Measurements from ENCODE around the gene CLN3.
"Not testable (repeated sequence)": the region's sequence is repeated elsewhere in the genome, so short reads cannot be mapped to it uniquely, and the experiment has no call there.

CLN3 gene

DNA sequence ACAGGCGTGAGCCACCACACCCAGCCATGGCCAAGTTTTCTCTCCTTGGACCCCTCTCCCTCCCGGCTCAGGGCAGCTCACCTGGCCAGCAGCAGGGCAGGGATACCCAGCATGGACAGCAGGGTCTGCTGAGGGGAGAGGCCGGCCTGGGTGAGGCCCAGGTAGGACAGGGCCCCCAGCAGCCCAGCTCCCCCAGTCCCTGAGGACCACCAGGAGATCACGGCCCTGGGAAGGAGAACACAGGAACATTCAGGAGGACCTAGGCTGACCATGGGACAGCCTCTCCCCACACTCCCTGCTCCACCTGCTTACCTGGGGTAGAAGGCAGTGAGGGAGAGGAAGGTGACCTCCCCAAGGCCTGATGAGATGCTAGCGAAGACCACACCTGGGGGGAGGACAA is 5.6 kb downstream of the CLN3 start:
- Histone ChIP-seq H3K9me3 (ENCODE audit: control insufficient read depth, insufficient read depth, low read length) (no peaks in the 10 kb centered on the region), H3K27ac (ENCODE audit: low read depth, low read length) (no peak overlapping the region), H3F3A (ENCODE audit: control insufficient read depth, insufficient read depth) (no peaks in the 10 kb centered on the region), H3K27me3 (ENCODE audit: control insufficient read depth, low read length) (no peaks in the 10 kb centered on the region), H3K4me2 (ENCODE audit: low read length) (no peak overlapping the region), H4K20me1 (ENCODE audit: control insufficient read depth, insufficient read depth, low read depth, low read length) (no peaks in the 10 kb centered on the region), H3K4me3 (ENCODE audit: low read length) (no peak overlapping the region), H3K4me1 (ENCODE audit: control insufficient read depth, low read length) (no peaks in the 10 kb centered on the region), H3K79me2 (ENCODE audit: control insufficient read depth, low read length) (peaks cover 3% of the 10 kb centered on the region), H3K9me2 (replicated peaks; ENCODE audit: control insufficient read depth, low read length) (no peaks in the 10 kb centered on the region), H3K36me3 (ENCODE audit: control insufficient read depth, low read length) (peaks cover 8% of the 10 kb centered on the region; the same call in 1 of the 2 replicates)
- TF ChIP-seq, protein P1, sequence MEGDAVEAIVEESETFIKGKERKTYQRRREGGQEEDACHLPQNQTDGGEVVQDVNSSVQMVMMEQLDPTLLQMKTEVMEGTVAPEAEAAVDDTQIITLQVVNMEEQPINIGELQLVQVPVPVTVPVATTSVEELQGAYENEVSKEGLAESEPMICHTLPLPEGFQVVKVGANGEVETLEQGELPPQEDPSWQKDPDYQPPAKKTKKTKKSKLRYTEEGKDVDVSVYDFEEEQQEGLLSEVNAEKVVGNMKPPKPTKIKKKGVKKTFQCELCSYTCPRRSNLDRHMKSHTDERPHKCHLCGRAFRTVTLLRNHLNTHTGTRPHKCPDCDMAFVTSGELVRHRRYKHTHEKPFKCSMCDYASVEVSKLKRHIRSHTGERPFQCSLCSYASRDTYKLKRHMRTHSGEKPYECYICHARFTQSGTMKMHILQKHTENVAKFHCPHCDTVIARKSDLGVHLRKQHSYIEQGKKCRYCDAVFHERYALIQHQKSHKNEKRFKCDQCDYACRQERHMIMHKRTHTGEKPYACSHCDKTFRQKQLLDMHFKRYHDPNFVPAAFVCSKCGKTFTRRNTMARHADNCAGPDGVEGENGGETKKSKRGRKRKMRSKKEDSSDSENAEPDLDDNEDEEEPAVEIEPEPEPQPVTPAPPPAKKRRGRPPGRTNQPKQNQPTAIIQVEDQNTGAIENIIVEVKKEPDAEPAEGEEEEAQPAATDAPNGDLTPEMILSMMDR (IDR thresholded peaks at IDR 0.05; ENCODE audit: low read depth, low read length, poor library complexity, severe bottlenecking): no peak
- no peak for TF ChIP-seq EZH2phosphoT487 (IDR thresholded peaks at IDR 0.05; ENCODE audit: borderline replicate concordance, low read length)

DNA sequence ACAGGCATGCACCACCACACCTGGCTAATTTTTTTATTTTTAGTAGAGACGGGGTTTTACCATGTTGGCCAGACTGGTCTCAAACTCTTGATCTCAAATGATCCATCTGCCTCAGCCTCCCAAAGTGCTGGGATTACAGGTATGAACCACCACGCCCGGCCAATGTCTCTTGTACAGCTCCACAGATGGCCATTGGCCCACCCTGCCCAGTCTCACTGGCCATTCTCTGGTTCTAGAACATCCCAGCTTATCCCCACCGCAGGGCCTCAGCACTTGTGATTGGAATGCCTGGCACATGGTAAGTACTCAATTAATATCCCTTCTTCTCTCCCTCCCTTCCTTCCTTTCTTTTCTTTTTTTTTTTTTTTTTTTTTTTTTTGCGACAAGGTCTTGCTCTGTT is 8.5 kb downstream of the CLN3 start:
- not testable (repeated sequence) for H3K9me2 ChIP-seq (replicated peaks; ENCODE audit: control insufficient read depth, low read length); H3K36me3 ChIP-seq (ENCODE audit: control insufficient read depth, low read length); H3K9me3 ChIP-seq (ENCODE audit: control insufficient read depth, insufficient read depth, low read length); H3F3A ChIP-seq (ENCODE audit: control insufficient read depth, insufficient read depth); H3K4me3 ChIP-seq (ENCODE audit: low read length); H4K20me1 ChIP-seq (ENCODE audit: control insufficient read depth, insufficient read depth, low read depth, low read length); H3K79me2 ChIP-seq (ENCODE audit: control insufficient read depth, low read length); H3K27me3 ChIP-seq (ENCODE audit: control insufficient read depth, low read length); H3K4me1 ChIP-seq (ENCODE audit: control insufficient read depth, low read length); H3K4me2 ChIP-seq (ENCODE audit: low read length); H3K27ac ChIP-seq (ENCODE audit: low read depth, low read length)

DNA sequence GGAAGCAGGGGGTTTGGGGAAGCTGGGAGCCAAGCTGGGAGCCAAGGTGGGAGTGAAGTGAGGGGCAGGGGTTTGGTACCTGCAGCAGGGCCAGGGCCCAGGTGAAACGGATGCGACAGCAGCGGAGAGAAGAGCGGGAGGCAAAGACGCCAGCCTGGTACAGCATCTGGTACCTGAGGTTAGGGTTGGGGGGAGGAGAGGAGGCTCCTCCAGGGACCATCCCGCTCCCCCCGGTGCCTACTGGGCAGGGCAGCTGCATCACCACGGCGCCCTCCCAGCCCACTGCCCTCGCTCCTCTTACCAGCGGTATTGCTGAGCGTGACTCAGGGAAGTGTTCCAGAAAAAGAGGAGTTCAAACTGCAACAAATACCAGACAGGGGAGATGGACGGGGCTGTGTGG is 9.8 kb downstream of the CLN3 start:
- H3K27ac ChIP-seq (ENCODE audit: low read depth, low read length): no peak overlapping the region
- H4K20me1 ChIP-seq (ENCODE audit: control insufficient read depth, insufficient read depth, low read depth, low read length): no peaks in the 10 kb centered on the region
- H3K4me1 ChIP-seq (ENCODE audit: control insufficient read depth, low read length): no peaks in the 10 kb centered on the region
- H3F3A ChIP-seq (ENCODE audit: control insufficient read depth, insufficient read depth): no peaks in the 10 kb centered on the region
- peaks cover 5% of the 10 kb centered on the region; the same call in 1 of the 2 replicates for H3K36me3 ChIP-seq (ENCODE audit: control insufficient read depth, low read length)
- H3K4me2 ChIP-seq (ENCODE audit: low read length): no peak overlapping the region
- no peak overlapping the region for H3K4me3 ChIP-seq (ENCODE audit: low read length)
- no peaks in the 10 kb centered on the region for H3K79me2 ChIP-seq (ENCODE audit: control insufficient read depth, low read length)
- H3K9me3 ChIP-seq (ENCODE audit: control insufficient read depth, insufficient read depth, low read length): no peaks in the 10 kb centered on the region
- TF ChIP-seq, protein P1 (IDR thresholded peaks at IDR 0.05; ENCODE audit: low read depth, low read length, poor library complexity, severe bottlenecking): no peak
- TF ChIP-seq EZH2phosphoT487 (IDR thresholded peaks at IDR 0.05; ENCODE audit: borderline replicate concordance, low read length): no peak
- no peaks in the 10 kb centered on the region for H3K9me2 ChIP-seq (replicated peaks; ENCODE audit: control insufficient read depth, low read length)
- H3K27me3 ChIP-seq (ENCODE audit: control insufficient read depth, low read length): no peaks in the 10 kb centered on the region

DNA sequence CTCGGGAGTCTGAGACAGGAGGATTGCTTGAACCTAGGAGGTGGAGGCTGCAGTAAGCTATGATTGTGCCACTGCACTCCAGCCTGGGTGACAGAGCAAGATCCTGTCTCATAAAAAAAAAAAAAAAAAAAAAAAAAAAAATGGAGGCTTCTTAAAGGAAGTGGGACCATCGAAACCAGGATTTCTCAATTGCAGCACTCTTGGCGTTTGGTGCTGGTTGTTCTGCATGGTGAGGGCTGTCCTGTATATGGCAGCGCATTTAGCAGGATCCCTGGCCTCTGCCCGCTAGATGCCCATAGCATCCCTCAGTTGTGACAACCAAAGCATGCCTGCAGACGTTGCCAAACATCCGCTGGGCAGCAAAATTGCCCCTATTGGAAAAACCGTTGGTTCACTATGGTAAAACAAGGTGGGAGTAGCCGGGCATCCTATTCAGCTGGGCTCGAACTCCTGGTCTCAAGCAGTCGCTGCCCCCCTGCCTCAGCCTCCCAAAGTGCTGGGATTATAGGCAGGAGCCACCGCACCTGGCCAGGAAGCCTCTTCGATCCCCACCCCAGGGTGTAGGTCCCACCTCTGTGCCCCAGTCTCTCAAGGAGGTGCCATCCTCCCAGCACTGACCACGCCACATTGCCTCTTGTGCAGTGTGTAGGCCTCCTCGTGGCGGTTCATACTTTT is 13.2 kb downstream of the CLN3 start:
- peaks cover 5% of the 10 kb centered on the region; the same call in 1 of the 2 replicates for H3K36me3 ChIP-seq (ENCODE audit: control insufficient read depth, low read length)
- no peaks in the 10 kb centered on the region for H3K79me2 ChIP-seq (ENCODE audit: control insufficient read depth, low read length)
- H3K4me1 ChIP-seq (ENCODE audit: control insufficient read depth, low read length): peaks cover 6% of the 10 kb centered on the region
- H3K27me3 ChIP-seq (ENCODE audit: control insufficient read depth, low read length): no peaks in the 10 kb centered on the region
- no peak overlapping the region for H3K4me2 ChIP-seq (ENCODE audit: low read length)
- H3K9me3 ChIP-seq (ENCODE audit: control insufficient read depth, insufficient read depth, low read length): no peaks in the 10 kb centered on the region
- H4K20me1 ChIP-seq (ENCODE audit: control insufficient read depth, insufficient read depth, low read depth, low read length): no peaks in the 10 kb centered on the region
- H3K9me2 ChIP-seq (replicated peaks; ENCODE audit: control insufficient read depth, low read length): no peaks in the 10 kb centered on the region
- TF ChIP-seq, protein P1 (IDR thresholded peaks at IDR 0.05; ENCODE audit: low read depth, low read length, poor library complexity, severe bottlenecking): no peak
- TF ChIP-seq EZH2phosphoT487 (IDR thresholded peaks at IDR 0.05; ENCODE audit: borderline replicate concordance, low read length): no peak
- H3K4me3 ChIP-seq (ENCODE audit: low read length): no peak overlapping the region
- no peak overlapping the region for H3K27ac ChIP-seq (ENCODE audit: low read depth, low read length)
- H3F3A ChIP-seq (ENCODE audit: control insufficient read depth, insufficient read depth): no peaks in the 10 kb centered on the region
